ENCODE results near the gene MAP6. TPM values are rescaled to one million over a fixed set of nuclear protein-coding genes. Genes with fewer than 3 reads are reported as not detected.

The MAP6 gene
- total and polyA plus RNA-seq, 2 experiments from 2014 or later = 0.31 to 1.2 TPM

GRCh38 chr11:75602951-75603350, 65.9 kb downstream of the MAP6 start:
- H2AFZ ChIP-seq = peak overlapping the region; percentile 74; the same call in 1 of the 2 replicates
- Mint-ChIP-seq H3K27ac (no peak overlapping the region), H3K4me3 (no peak overlapping the region), H3K27me3 (ENCODE audit: insufficient read depth, low read depth, poor library complexity) (peaks cover 12% of the 10 kb centered on the region), H3K9me3 (no peaks in the 10 kb centered on the region), H3K4me1 (peaks cover 23% of the 10 kb centered on the region), H3K36me3 (ENCODE audit: low read depth) (no peaks in the 10 kb centered on the region)
- DNase-seq (ENCODE audit: low spot score) = no peak
- TF ChIP-seq STAT1 (IDR thresholded peaks at IDR 0.05; ENCODE audit: unreplicated experiment) (no peak), POLR2AphosphoS5 (IDR thresholded peaks at IDR 0.05; ENCODE audit: low read depth) (no peak), ZNF462 (CRISPR knock-in tag; IDR thresholded peaks at IDR 0.05) (no peak), NANOG (IDR thresholded peaks at IDR 0.05; ENCODE audit: borderline replicate concordance) (no peak), JUNB (IDR thresholded peaks at IDR 0.05; ENCODE audit: unreplicated experiment) (no peak), EZH2 (IDR thresholded peaks at IDR 0.05; ENCODE audit: low read depth, unreplicated experiment) (no peak), ZNF114 (CRISPR knock-in tag; IDR thresholded peaks at IDR 0.05) (no peak), EZH2phosphoT487 (IDR thresholded peaks at IDR 0.05; ENCODE audit: unreplicated experiment) (no peak), ZNF331 (CRISPR knock-in tag; IDR thresholded peaks at IDR 0.05; ENCODE audit: low read depth) (no peak), CREB1 (CRISPR knock-in tag; IDR thresholded peaks at IDR 0.05; ENCODE audit: low read depth) (no peak), ETS1 (IDR thresholded peaks at IDR 0.05) (no peak)
- TF ChIP-seq, protein P1, sequence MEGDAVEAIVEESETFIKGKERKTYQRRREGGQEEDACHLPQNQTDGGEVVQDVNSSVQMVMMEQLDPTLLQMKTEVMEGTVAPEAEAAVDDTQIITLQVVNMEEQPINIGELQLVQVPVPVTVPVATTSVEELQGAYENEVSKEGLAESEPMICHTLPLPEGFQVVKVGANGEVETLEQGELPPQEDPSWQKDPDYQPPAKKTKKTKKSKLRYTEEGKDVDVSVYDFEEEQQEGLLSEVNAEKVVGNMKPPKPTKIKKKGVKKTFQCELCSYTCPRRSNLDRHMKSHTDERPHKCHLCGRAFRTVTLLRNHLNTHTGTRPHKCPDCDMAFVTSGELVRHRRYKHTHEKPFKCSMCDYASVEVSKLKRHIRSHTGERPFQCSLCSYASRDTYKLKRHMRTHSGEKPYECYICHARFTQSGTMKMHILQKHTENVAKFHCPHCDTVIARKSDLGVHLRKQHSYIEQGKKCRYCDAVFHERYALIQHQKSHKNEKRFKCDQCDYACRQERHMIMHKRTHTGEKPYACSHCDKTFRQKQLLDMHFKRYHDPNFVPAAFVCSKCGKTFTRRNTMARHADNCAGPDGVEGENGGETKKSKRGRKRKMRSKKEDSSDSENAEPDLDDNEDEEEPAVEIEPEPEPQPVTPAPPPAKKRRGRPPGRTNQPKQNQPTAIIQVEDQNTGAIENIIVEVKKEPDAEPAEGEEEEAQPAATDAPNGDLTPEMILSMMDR (conservative IDR thresholded peaks at IDR 0.05; ENCODE audit: low read depth in 2 of 2) = no peak
- TF ChIP-seq, protein P2, sequence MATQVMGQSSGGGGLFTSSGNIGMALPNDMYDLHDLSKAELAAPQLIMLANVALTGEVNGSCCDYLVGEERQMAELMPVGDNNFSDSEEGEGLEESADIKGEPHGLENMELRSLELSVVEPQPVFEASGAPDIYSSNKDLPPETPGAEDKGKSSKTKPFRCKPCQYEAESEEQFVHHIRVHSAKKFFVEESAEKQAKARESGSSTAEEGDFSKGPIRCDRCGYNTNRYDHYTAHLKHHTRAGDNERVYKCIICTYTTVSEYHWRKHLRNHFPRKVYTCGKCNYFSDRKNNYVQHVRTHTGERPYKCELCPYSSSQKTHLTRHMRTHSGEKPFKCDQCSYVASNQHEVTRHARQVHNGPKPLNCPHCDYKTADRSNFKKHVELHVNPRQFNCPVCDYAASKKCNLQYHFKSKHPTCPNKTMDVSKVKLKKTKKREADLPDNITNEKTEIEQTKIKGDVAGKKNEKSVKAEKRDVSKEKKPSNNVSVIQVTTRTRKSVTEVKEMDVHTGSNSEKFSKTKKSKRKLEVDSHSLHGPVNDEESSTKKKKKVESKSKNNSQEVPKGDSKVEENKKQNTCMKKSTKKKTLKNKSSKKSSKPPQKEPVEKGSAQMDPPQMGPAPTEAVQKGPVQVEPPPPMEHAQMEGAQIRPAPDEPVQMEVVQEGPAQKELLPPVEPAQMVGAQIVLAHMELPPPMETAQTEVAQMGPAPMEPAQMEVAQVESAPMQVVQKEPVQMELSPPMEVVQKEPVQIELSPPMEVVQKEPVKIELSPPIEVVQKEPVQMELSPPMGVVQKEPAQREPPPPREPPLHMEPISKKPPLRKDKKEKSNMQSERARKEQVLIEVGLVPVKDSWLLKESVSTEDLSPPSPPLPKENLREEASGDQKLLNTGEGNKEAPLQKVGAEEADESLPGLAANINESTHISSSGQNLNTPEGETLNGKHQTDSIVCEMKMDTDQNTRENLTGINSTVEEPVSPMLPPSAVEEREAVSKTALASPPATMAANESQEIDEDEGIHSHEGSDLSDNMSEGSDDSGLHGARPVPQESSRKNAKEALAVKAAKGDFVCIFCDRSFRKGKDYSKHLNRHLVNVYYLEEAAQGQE (IDR thresholded peaks at IDR 0.05; ENCODE audit: unreplicated experiment) = no peak
- no peaks in the 10 kb centered on the region for H3K9me2 ChIP-seq (ENCODE audit: insufficient read depth)
- no peaks in the 10 kb centered on the region for H4K20me1 ChIP-seq (replicated peaks; ENCODE audit: insufficient read depth)
- H3K4me2 ChIP-seq = no peak overlapping the region
- no peaks in the 10 kb centered on the region for H3K27me3 ChIP-seq (ENCODE audit: insufficient read depth)
- no peak overlapping the region for H3K4me3 ChIP-seq
- H3K27ac ChIP-seq (ENCODE audit: low read depth) = no peak overlapping the region
- ATAC-seq = peak; percentile 18; the same call in 1 of the 3 replicates
- no peaks in the 10 kb centered on the region for H3K79me2 ChIP-seq (replicated peaks; ENCODE audit: insufficient read depth)
- H3F3A ChIP-seq (replicated peaks; ENCODE audit: low read depth) = no peaks in the 10 kb centered on the region
- no peaks in the 10 kb centered on the region for H3K4me1 ChIP-seq (ENCODE audit: insufficient read depth)
- H3K36me3 ChIP-seq (ENCODE audit: insufficient read depth) = no peaks in the 10 kb centered on the region
